ENCODE measurements around the gene FAM200C.
"Not testable (repeated sequence)": the region's sequence is repeated elsewhere in the genome, so short reads cannot be mapped to it uniquely, and the experiment has no call there.

FAM200C gene
- total RNA-seq = 0.52 to 1.1 reads per million in 2 experiments

DNA sequence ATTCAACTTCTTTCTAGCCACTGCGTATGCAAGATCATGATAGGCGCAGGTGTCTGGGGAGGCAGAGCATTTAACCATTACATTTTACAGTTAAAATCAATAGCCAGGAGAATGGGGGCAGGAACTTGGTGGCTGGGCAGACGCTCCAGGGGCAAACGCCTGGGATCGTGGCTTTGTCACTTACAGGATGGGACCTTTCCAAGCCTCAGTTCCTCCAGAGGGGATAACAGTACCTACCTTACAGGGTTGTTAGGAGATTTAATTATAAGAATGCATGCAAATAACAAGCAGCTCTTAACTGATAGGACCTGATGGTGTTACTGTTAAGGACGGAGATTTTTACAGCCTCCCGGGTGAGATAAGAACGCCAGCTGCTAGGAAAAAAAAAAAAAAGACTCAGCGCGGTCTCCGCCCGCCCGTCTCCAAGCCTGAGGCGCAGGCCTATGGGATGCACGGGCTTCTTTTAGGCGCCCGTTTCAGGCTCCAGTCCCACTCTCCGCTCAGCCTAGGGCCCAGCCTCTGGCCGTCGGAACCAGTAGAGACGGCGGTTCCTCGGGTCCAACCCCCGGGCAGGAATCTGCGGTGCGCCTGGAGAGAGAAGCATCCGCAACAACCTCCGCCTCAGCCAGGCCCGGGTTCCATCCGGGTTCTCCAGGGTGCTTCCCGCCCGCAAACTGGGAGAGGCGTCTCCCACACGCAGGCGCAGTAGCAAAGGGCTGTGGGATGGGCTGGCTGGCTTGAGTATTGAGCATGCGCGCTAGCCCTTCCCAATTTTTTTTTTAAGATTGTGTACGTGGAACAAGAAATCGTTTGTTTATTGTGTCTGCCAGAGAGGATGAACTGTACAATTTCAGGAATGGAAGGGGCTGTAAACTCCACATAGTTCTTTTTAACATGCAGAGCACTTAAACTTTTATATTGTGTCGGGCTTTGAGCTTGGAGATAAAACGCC, at the start of gene FAM200C:
Gene FAM200C (minus strand): TSS at position 653 of the 952 bp plus-strand sequence. CDS start 4,564 bp downstream, outside the sequence.
- DNase-seq (ENCODE audit: low read depth) = peak; percentile 39

DNA sequence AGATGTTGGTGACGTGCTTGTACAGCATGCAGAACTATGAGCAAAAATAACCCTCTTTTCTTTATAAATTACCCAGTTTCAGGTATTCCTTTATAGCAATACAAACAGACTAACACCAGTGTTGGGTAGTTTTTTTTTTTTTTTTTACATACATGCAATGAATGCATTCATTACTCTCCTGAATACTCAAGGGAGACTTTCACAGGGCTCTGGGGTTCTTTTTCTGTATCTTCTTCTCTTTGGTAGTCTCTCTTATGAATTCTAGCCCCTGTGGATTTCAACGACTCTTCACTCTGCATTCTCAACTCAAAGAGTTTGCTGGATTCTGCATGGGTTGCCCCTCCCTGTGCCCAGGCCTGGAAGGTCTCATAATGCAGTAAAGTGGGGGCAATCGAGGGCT, 49.6 kb upstream of the FAM200C start:
- DNase-seq (ENCODE audit: low read depth) = no peak

DNA sequence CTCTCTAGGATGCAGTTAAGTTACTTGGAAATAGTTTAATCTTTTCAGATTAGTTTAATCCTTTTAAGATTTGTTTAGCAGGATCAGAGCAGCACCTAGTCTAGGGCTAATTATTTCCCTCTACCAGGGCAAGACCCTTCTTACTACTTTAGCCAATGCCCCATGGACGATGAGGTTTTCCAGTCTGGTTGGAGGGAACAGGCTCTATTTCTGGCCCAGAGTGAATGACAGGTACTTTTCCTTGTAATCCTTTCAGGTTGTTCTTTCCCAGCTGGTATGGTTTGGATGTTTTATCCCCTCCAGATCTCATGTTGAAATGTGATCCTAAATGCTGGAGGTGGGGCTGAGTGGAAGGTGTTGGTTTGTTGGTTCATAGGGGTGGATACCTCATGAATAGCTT, 49.0 kb upstream of the FAM200C start:
- no peak for DNase-seq (ENCODE audit: low read depth)

DNA sequence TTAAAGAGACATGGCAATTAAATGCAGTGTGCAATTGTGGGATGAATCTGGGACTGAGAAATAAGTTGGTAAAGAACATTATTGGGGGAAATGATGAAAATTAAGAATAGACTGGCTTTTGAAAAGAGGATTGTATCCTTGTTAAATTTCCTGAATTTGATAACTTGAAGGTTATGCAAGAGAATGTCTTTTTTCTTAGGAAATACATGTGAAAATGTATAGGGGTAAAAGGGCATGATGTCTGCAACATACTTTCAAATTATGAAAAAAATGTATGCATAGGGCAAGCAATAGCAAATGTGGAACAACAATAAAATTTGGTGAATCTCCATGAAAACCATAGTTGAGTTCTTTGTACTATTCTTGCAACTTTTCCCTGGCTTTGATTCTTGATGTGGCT, 45.9 kb upstream of the FAM200C start:
- no peak for DNase-seq (ENCODE audit: low read depth)

DNA sequence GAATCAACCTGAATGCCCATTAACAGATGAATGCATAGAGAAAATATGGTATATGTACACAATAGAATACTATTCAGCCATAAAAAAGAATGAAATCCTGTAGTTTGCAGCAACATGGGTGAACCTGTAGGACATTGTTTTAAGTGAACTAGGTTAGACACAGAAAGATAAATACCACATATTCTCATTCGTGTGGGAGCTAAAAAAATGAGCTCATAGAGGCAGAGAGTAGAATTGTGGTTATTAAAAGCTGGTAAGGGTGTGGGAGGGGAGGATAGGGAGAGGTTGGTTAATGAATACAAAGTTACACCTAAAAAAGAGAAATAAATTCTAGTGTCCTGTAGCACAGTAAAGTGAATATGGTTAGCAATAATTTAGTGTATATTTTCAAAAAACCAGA, 45.3 kb upstream of the FAM200C start:
- DNase-seq (ENCODE audit: low read depth) = no peak

DNA sequence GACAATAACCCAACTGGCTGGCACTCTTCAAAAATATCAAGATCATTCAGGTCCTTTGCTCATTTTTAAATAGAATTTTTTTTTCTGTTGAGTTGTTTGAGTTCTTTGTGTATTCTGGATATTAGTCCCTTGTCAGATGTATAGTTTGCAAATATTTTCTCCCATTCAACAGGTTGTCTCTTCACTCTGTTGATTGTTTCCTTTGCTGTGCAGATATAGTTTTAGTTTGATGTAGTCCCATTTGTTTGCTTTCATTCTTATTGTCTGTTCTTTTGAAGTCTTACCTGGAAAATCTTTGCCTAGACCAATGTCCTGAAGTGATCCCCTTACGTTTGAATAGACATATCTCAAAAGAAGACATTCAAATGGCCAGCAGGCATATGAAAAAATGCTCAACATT, 44.6 kb upstream of the FAM200C start:
- no peak for DNase-seq (ENCODE audit: low read depth)

DNA sequence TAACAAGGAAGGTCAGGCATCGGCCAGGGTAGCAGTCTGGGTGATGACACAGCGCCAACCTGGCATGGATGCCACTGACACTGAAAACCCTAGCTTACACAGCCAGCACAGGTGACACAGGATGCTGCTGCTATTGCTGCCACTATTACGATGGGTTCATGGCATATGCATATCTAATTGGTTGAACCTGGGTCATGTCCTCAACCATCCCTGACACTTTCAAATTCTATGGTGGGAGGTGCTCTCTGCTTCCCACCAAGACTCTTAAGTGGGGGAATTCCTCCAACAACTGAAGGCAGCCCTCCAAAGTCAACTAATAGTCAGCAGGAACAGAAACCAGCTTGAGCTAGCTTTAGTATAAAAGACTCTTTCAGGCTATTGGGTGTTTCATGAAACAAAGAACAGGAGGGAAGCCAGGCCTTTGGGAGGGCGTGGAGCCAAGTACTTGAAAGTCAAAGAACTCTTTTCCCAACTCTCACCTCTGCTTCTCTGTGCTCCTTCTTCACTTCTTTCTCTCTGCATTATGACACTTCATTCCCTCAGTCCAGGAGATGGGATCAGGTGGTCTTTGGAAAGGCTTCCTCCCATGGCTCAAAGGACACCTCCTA, 43.1 kb upstream of the FAM200C start:
- no peak for DNase-seq (ENCODE audit: low read depth)

DNA sequence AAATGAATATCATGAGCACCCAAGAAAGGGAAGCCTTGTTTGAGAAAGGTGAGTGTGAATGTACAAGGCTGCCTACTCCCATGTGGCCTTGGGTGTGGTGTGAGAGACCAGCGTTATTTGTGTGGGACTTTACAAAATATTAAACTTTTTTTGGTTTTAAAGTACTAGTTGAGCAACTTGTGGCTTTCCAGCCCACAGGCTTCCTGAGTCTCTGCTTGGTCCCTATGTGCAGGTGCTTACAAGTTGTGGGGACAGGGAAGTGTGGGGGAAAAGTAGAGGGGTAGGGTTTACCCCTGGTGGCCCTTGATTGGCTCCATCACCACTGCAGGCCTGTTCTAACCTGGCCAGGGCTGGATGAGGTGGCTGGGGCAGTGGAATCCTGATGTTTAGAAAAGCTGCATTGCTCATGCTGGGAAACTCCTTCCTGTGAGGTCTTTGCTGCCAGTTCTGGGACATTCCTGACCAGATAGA, 41.5 kb upstream of the FAM200C start:
- no peak for DNase-seq (ENCODE audit: low read depth)

DNA sequence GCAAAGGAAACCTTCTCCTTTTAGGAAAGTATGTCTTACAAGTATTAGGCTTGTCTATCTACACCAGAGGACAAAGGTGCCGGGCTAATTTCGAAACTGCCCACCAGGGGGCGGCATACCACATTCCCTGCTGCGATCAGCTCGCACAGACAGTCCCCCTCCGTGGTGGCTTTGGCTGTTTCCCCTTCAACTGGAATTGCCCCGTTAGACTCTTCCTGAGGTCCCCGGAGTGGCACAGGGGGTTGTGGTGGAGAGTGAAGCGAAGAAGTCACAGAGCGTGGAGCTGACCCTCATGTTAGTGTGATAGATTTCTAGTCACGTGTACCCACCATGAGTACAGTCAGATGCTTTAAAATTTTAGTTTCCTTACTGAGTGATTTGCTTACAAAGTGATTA, 39.3 kb upstream of the FAM200C start:
- peak; percentile 80 for DNase-seq (ENCODE audit: low read depth)

DNA sequence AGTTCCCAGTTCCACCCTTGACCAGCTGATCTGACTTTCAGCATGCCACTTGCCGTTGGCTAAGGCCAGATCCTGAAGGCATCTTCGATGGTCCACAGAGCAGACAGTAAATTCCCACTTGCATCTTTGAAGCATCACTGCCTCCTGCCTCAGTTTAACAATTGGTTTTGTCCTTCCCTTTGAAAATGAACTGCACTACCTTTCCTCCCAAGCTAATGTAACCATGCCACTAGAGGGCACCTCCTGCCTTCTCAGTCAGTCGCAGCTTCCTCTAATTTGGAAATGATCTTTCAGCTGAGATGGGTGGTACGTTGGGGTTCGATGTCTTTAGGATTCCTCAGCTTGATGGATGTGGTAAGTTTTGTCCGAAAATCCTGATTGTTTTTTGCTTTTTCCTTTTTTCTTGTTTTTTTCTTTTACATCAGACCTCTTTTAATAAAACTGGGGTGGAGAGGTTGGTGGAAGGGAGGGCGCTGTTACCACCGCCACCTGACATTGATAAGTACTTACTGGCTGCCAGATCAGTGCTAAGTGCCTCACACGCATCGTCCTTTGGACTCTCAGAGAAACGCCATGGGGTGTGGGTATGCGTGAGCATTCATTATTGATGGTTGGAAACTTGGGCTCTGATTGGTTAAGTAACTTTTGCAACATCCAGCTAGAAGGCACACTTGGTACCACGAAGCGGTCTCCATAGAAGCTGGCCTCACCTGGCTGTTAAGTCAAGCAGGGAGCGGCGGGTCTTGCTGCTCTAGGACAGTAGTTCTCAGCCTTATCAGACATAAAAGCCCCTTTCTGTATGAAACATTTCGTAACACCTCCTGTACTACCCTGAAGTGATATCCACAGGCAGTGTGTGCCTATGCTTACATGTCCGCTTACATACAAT, 38.7 kb upstream of the FAM200C start:
- DNase-seq (ENCODE audit: low read depth) = peak; percentile 33

DNA sequence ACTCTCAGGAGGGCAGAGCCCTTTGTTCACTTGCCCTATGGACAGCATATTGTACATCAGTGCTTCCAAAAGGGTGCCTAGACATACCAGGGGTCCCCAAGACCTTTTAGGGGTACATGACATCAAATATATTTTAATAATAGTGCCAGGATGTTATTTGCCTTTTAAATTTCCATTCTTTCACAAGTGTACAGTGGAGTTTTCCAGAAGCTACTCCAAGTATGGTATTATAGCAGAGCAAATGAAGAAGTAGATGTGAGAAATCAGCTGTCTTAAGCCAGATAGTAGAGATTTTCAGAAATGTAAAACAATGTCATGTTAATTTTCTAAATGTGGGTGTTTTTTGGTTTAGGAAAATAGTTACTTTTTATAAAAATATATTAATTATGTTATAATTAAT, 37.4 kb upstream of the FAM200C start:
- DNase-seq (ENCODE audit: low read depth) = no peak

DNA sequence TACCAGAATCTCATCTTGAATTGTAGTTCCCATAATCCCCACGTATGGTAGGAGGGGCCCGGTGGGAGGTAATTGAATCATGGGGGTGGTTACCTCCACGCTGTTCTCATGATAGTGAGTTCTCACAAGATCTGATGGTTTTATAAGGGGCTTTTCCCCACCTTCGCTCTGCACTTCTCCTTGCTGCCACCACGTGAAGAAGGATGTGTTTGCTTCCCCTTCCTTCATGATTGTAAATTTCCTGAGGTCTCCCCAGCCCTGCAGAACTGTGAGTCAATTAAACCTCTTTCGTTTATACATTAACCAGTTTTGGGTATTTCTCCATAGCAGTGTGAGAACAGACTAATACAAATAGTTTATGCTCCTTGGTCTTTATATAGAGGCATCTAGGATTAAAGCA, 36.8 kb upstream of the FAM200C start:
- not testable (repeated sequence) for DNase-seq (ENCODE audit: low read depth)

DNA sequence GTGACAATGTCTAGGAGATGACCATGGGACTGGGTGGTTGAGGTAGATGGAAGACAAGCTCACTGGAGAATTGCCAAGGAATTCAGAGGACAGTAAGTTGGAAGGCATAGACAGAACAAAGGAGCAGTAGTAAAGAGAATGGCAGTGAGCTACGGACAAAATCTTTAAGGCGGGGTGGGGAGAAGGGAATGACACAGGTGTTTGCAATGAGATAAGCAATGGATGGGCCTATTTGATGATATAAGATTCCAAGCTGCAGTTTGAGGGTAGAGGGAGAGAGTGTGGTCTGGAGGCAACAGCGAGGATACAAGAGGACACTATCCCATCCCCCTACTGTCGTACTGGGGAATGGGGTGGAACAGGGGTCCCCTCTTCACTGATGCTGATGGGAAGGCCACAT, 36.2 kb upstream of the FAM200C start:
- DNase-seq (ENCODE audit: low read depth) = no peak

DNA sequence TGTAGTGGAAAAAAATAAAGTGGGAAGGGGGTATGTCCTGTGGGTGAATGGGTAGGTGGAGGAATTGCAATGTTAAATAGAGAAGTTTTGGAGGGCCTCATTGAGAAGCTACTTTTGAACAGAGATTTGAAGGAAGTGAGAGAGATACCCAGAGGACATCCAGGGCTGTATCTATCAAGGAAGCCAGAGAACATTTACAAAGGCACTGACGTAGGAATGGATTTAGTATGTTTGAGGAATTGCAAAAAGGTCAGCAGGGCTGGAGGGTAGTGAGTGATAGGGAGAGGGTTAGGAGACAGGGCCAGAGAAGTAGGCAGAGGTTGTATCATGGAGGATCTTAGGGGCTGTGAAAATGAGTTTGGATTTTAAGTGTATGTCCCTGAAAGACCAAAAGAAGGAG, 35.7 kb upstream of the FAM200C start:
- DNase-seq (ENCODE audit: low read depth) = no peak

DNA sequence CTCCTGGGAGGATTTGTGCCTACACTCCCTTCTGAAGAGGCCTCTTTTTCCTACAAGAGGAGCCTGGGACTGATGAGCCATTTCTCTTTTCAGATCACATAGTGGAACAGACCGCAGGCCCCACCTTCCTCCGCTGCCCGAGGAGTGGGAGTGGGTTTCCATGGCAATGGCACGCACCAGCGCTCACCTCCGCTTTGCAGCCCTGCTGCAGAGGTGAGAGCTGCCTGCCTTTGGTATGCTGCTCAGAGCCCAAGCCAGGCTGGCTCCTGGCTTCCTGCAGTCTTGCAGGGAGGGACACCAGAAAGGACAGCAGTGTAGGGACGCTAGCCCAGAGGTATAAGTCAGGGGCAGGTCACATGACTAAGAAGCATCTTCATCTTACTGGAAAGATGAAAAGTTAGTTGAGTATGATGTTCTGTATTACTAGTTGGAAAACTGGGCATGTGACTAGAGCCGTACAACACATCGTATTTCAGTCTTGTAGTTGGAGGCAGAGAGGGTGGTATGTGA, 34.2 kb upstream of the FAM200C start:
- DNase-seq (ENCODE audit: low read depth) = no peak

DNA sequence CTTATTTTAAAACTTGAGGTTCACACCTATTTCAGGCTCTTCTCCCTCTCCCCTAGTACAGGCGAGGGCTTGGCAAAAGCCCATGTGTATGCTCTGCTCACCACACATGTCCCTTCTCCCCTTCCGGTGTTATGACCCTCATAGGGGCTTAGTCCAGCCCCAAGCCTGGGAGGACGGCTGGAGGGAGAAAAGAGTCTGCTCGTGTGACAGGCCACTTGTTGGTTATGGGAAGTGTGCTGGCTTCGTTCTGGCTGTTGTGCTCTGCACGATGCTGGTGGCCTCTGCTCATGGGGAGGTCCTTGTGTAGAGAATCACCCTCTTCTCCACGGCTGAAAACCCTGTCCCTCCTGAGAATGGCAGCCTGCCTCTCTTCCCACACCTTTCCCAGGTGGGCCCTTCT, 32.9 kb upstream of the FAM200C start:
- DNase-seq (ENCODE audit: low read depth) = no peak

DNA sequence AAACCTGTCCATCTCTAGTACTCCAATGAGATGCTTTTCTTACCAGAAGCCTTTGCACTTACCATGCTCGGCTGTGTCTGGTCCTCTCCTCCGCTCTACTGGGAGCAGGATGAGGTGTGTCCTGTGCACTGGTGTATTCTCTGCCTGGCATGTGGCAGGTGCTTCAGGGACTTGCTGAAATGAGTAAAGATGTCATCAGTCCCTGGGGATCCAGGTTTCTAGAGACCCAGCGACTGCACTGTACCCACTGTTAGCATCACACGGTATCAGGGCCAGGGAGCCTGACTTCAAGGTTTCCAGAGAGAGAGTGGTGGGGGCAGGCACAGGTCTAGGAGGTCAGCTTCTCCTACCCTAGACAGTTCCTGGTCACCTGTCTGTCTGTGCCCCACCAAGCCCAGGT, 32.3 kb upstream of the FAM200C start:
- DNase-seq (ENCODE audit: low read depth) = no peak

DNA sequence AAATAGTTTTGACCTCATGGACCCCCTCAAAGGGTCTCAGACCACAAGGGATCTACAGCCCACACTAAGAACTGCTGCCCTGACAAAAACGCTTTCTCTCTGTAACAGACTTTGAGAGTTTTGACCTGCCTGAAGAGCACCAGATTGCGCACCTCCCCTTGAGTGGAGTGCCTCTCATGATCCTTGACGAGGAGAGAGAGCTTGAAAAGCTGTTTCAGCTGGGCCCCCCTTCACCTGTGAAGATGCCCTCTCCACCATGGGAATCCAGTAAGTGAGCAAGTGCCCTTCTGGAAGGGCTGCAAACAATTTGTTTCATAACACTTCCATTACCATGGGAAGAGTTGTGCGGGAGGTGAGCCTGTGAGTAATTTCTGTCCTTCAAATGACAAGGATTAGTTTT, 27.8 kb upstream of the FAM200C start:
- no peak for DNase-seq (ENCODE audit: low read depth)

DNA sequence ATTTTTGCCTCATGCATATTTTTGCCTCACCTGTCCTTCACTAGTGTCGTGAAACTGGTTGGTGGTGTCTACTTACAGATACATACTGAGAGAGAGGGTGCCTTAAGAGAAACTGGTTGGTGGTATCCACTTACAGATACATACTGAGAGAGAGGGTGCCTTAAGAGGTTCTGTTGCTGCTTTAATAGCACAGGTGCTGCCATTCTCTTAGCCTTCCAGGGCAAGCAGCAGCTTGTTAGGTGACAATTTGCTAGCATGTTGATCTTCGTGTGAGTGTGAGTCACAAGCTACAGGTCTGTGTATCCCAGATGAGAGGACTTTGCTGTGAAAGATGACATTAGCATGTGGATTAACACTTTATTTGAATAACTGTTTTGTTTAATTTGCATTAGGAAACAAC, 23.2 kb upstream of the FAM200C start:
- no peak for DNase-seq (ENCODE audit: low read depth)

DNA sequence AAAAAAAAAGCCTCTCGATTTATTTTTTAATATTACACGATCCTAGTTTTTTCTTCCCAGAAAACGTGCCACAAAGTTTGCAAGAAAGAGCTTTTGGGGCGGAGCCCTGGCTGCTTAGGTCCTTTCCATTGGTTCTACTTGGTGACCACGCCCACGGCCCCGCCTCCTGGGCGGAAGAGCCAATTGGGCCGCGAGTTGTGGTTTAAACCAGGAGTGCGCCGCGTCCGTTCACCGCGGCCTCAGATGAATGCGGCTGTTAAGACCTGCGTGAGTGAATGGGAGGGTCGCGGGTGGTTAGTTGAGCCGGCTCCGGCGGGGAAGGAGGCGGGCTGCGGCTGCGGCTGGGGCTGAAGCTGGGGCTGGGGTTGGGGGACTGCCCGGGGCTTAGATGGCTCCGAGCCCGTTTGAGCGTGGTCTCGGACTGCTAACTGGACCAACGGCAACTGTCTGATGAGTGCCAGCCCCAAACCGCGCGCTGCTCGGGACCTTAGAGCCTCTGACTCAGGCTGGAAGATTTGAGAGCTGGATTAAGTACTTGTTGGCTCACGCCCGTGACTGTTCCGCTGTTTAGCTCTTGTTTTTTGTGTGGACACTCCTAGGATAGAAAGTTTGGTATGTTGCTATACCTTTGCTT, 21.9 kb upstream of the FAM200C start, which contains the start of gene PTTG1:
Gene PTTG1 (plus strand): TSS at position 231 of the 634 bp plus-strand sequence. CDS start 458 bp downstream, outside the sequence.
- DNase-seq (ENCODE audit: low read depth) = peak; percentile 84

DNA sequence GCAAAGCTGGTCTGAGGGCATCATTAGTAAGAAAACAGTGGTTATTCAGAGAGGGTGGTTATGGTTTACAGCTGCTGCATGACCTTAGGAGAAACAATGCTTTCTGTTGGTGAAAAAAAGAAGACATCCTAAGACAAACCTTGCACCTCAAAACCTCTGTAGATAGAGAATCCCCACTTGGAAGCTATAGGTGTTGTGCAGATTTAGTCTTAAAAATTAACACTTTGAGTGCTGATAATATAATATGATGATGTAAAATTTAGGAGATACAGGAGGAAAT, 20.4 kb upstream of the FAM200C start:
- no peak for DNase-seq (ENCODE audit: low read depth)

All from T follicular helper cell (primary cell).